ENCODE measurements around the gene SVOPL.
A peak's percentile ranks its signal among the peaks of the same experiment; 100 is the strongest.

Gene SVOPL

DNA sequence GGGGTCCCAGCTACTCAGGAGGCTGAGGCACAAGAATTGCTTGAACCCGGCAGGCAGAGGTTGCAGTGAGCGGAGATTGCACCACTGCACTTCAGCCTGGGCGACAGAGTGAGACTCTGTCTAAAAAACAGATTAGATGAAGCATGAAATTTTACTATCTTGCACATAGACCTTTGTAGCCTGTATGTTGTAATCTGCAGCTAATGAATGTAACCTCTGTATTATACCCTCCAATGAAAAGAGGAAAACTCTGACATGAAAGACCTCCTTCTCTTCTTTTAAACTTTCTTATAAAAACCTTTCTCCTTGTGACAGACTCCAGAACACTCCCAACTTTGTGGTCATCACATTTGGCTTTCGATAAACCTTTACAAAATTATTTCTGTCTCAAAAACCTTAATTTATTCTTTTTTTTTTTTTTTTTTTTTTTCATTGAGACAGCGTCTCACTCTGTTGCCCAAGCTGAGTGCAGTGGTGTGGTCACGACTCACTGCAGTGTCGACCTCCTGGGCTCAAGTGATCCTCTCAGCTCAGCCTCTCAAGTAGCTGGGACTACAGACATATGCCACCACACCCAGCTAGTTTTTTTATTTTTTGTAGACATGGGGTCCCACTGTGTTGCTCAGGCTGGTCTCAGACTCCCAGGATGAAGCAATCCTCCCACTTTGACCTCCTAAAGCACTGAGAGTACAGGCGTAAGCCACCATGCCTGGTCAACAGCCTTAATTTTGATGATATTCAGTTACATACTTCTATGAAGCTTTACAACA lies 97.4 kb downstream of the SVOPL start:
- no peak for DNase-seq

DNA sequence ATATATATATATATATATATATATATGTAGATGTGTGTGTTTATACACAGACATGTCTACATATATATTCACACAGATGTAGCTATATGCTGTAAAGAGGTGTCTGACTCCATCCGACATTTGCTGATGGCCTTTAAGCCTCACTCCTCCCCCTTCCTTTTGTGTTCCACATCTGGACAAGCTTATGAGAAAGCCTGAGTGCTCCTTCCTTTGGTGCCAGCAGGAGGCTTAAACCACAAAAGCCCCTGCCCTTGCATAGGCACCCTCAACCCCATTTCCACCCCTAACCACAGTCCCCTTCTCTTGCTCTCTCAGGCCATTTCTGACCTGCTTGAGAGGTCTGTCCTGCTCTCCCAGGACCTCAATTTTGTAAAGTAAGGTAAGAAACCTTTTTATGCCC lies 98.7 kb downstream of the SVOPL start:
- DNase-seq: no peak

DNA sequence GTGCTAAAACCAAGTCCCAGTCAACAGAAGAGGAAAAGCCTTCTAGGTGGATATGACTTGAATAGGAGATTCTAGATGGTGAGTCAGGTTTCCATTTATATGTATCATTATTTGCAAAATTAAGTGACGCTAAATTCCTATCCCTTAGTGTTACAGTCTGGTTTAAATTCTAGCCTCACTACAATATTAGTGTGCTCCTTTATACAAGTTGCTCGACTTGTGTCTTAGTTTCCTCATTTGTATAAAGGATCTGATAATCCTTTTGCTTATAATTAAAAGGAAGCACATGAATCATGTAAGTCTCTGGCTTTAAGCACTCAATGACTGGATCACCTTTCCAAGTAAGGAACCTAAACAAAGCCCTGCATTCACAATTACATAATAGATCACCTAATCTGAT lies 105.7 kb downstream of the SVOPL start:
- no peak for DNase-seq

DNA sequence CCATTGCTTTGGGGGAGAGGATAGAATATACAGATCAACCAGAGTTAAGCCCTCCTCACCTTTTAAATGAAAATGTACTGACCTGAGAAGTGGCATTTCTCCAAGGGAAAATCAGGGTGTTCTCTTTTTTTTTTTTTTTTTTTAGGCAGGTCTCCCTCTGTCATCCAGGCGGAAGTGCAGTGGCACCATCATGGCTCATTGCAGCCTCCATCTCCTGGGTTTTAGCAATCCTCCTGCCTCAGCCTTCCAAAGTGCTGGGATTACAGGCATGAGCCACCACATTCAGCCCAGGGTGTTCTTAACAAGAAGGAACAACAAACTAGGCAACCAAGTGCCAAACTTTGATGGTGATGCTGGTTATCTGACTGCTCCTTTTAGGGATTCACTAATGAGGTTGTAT lies 111.0 kb downstream of the SVOPL start:
- DNase-seq: no peak

DNA sequence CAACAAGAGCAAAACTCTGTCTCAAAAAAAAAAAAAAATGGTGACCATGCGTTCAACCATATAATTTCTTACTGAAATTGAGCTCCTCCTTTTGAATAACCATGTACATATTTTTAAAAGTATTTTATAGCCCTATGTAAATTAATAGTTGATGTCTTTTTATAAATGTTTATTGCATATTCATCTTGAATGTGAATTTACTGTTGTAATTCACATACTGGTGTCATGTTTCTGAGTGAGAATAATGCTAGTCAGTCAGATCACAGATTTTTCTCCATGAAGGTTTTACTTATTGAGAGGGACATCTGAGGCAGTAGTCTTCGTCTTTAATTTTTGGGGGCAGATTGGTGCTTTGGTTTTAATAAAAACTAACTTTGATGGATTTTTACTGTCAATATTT lies 112.2 kb downstream of the SVOPL start:
- DNase-seq: no peak

DNA sequence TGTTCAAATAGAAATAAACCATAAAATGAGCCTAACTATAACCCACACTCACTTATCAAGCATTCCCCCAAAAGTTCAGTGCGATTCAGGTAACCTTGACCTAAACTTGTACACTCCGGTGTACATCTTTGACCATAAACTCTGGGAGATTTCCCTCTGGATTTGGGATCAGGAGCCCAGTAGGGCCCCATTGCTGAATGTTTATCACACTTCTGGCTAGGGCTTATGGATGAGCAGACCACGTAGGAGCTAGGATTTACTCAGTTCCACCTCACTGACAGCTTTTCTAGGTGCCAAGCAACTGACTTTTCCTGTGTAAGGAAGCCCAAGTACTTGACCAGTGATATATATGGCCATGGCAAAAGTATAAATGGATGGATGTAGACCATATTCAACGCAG lies 113.7 kb downstream of the SVOPL start:
- no peak for DNase-seq

DNA sequence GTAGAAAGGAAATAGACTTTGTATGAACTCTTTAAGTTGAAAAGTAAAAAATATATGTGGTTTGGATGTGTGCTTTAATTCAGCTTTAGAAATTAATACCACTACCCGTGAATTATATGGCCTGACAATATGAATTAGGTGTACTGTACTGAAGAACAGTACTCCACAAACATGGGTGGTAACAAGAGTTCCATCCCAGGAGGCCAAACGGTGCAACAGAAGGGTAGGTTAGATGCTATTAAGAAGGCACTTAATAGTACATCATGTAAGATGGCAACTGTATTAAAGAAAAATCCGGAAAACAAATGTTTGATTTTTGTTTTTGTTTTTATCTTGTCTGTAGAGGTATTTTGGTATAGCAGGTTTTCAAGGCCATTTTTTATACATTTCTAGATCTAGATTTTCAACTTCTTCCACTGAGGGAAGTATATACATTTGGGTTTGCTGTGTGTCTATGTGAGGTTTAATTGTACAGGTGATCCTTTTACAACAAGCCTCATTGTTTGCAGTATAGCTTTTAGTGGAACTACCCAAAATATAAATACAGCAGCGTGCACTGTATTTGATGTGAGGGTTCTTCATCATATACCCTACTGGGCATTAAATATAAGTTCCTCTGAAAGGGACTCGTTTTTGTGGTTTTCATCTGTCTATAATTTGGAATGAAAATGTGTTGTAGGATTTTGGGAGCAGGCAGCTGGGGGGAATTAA lies 115.7 kb downstream of the SVOPL start:
- DNase-seq: no peak

DNA sequence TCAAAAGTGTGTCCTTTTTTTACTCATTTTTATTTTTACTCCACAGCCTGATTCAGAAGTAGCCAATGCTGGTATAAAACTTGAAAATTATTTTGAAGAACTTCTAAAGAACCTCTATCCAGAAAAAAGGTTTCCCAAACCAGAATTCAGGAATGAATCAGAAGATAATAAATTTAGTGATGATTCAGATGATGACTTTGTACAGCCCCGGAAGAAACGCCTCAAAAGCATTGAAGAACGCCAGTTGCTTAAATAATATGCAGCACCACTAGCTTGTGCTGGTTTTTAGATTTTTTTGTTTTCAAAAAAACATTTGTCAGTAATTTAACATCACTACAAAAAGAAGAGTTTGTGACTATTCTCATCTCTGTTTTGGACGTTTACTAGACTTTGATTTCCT lies 116.5 kb downstream of the SVOPL start:
- DNase-seq: no peak

DNA sequence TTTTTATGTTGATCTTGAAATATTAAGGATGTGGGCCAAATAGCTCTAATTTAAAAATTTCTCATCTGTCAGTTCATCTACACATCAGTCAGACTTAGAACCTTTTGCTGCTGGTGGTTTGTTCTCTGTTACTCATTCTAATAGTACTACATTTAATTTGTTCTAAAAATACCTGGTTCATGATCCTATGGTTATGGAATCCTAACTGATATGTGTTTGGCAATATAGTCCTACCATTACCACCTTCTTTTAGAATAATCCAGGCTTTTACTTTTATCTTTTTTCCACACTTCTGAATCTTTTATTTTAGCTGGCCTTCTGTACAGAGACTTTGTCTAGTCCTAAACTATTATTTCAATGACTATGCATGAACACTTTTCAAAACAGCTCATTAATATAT lies 116.9 kb downstream of the SVOPL start:
- no peak for DNase-seq

DNA sequence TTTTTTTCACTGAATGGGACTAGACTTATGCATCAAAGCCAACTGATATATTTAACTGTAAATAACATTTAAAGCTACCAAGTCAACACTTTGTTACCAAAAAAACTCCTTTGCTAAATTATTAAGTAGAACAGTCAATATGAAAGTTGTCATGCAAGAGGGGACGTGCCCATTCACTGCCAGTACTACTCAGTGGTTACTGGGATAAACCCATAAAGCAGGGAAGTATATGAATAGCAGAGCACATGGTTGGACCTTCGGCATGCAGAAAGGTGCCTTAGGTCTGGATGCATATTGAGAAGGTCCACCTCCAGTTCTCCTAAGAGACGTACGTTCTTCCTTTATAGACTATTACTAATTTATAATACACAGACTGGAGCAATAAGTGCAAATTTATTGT lies 120.1 kb downstream of the SVOPL start:
- DNase-seq: no peak

DNA sequence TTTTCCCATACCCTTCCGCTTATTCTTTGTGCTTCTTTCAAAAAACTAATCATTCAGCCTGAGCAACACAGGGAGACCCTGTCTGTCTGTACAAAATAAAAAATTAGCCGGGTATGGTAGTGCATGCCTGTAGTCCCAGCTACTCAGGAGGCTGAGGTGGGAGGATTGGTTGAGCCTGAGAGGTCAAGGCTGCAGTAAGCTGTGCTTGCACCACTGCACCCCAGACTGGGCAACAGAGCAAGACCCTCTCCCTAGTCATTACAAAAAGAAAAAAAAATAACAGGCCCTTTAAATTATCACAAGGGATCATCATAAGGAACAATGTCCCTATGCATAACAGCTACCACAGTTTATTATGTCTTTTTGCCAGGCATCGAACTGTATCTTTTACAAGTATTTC lies 121.5 kb downstream of the SVOPL start:
- DNase-seq: no peak

DNA sequence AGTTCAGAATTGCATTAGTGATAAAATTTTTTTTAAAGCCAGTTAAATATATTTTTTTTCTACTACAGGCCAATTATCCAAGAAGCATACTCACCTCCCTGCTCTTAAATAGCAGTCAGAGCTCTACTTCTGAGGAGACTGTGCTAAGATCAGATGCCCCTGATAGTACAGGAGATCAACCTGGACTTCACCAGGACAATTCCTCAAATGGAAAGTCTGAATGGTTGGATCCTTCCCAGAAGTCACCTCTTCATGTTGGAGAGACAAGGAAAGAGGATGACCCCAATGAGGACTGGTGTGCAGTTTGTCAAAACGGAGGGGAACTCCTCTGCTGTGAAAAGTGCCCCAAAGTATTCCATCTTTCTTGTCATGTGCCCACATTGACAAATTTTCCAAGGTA lies 122.0 kb downstream of the SVOPL start:
- DNase-seq: no peak

DNA sequence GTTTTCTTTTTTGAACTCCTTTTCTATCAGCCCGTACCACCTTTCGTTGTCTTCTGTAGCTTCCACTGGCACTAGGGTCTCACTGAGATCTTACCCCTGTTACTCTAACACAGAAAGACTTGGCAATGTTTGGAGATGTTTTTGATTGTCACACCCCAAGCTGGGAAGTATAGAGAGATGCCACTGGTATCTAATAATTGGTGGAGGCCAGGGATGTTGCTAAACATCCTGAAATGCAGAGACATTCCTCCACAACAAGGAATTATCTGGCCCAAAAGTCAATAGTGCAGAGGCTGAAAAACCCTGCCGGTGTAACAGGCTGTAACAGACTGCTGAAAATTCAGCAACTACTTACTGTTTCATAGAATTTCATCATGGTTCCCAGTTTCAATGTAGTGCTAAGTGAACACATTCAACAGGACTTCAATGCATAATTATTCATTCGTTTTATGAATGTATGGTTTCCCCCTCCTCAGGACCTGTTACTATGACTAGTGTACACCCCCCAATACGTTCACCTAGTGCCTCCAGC lies 125.2 kb downstream of the SVOPL start:
- DNase-seq: no peak

DNA sequence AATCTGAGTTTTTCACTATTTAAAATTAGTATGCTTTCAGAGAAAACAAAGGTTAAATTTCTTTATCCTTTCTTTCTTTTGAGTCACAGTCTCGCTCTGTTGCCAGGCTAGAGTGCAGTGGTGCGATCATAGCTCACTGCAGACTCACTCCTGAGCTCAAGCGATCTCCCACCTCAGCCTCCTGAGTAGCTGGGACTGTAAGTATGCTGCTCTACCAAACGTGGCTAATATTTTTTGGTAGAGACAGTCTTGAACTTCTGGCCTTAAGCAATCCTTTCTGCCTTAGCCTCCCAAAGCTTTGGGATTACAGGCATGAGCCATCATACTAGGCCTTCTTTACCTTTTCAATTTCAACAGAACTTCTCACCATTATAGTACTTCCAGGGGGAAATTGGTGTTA lies 127.4 kb downstream of the SVOPL start:
- DNase-seq: no peak

DNA sequence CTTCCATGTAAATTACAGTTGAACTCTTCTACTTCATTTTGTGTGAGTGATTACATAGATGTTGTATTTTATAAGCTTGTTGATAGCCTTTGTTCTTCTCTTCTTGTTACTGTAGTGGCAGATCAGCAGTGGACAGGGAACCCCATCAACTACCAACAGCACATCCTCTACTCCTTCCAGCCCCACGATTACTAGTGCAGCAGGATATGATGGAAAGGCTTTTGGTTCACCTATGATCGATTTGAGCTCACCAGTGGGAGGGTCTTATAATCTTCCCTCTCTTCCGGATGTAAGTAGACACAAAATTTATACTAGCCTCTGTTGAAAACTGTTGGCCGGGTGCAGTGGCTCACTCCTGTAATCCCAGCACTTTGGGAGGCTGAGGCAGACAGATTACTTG lies 130.4 kb downstream of the SVOPL start:
- DNase-seq: no peak

DNA sequence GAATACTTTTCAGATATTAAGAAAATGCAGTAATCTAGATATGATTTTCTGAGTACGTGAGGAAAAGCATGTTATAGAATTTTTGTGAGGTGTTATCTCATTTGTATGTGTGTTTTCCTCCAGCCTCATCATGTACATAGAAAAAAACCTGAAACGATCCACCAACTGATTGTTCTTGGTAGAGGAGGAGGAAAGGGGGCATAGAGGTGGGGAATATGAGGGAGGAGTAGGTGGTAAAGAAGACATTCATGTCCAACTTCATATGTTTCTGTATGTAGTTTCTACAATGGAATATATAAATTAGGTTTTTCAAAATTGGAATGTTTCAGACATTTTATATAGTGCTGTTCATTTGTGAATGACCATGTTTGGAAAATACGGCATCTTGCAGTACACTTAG lies 131.7 kb downstream of the SVOPL start:
- no peak for DNase-seq

DNA sequence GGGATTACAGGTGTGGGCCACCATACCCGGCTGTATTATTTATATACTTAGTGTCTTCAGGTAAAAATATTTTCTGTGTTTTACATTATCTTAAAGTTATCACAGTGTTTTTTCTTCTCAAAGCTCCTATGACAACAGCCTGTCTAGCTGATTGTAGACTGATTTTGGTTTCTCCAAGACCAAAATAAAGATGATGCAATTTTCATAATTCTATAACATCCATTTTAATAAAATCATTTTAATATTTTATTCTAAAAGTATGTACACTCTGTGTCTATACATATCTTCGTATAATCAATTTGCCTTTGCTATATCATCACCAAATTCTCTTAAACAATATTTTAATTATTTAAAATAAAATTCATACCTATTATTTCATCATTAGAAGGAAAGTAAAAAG lies 132.5 kb downstream of the SVOPL start:
- no peak for DNase-seq

DNA sequence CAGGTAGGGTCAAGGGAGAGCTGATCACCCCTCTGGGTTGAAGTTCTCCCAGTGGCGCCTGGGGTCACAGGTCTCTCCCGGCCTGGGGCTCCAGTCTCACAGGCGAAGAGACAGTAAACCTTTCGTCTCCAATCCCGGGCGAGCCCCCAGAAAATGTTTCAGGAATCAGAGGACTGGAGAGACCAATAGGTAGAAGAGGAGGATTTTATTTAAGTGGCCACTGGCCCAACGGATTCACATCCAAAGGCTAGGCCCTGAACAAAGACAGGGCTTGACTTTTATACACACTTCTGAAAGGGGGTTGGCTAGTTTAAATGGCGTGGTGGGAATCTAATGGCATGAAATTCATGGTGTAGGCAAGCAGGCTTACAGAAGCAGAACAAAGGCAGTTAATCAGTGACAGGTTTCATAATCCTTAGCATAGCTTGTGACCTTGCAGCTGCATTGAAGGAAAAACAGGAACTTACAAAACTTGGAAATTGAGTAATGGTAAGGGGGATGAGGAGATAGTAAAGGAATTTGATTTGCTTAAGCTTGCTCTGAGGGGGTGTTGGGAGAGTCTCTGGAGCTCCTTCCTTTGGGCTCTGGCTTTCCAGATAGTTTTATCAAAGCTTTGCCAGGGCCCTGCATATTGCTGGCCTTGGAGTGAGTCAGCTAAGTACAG lies 135.6 kb downstream of the SVOPL start:
- DNase-seq: peak; percentile 4

DNA sequence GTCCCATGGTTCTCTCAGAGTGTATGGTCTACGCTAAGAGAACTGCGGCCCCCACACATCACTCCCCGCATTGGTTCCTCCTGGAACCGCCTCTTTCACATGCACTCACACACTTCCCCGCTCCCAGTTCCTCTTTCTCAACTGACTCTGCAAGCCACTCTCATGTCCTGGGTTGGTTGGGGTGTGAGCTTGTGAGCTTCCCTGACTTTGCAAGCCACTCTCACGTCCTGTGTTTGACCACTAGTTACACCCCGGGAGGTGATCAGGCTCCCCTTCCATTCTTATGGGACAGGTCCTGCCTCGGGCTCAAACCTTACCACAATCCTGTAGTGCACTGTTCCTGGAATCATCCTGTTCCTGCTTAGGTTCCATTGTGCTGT lies 136.1 kb downstream of the SVOPL start:
- no peak for DNase-seq

DNA sequence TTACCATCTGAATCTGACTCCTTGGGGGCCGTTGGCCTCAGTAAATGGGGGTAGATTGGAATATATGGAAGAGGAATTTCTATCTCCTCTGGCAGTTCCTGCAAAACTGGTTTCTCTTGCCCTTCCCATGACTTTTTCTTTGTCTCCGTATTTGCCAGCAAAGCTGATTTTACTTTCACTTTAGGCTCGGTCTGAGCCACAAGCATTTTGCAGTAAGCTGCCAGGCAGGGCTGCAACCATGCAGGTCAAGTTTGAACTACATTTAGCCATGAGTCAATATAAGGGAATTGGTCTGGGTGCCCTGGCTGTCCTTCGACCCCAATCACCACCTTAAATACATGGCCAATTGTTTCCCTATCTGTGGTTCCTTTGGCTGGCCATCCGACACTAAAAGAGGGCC lies 136.8 kb downstream of the SVOPL start:
- DNase-seq: no peak

DNA sequence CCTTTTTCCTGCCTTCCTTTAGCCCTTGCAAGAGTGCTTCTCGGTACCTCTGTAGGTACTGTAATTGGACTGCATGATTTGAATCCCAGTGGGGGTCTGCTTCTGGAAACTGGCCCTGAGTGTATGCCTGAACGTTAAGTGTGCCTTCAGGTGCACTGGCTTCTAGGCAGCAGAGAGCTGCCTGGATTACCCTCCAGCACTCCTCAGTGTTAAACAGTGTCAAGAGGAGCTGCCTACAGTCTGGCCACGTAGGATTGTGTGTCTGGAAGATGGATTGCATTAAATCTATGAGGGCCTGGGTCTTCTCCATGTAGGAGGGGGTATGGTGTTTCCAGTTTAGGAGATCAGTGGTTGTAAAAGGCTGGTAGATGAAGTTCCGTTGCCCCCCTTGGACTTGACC lies 137.4 kb downstream of the SVOPL start:
- DNase-seq: no peak

DNA sequence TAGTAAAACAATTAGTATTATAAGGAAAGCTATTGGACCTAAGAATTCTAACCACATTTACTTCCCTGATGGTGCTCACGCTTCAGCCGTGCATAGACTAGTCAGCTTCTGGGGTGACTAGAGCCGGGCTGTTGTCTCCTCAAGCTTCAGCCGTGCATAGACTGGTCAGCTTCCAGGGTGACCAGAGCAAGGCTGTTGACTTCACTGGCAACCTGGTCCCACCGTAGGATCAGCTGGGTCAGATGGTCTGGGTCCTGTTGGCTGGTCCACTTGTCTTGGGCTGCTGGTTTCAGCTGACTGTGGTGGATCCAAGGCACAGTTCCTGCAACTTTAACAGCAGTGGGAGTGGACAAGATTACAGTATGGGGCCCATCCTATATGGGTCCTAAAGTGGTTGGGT lies 141.7 kb downstream of the SVOPL start:
- DNase-seq: no peak

DNA sequence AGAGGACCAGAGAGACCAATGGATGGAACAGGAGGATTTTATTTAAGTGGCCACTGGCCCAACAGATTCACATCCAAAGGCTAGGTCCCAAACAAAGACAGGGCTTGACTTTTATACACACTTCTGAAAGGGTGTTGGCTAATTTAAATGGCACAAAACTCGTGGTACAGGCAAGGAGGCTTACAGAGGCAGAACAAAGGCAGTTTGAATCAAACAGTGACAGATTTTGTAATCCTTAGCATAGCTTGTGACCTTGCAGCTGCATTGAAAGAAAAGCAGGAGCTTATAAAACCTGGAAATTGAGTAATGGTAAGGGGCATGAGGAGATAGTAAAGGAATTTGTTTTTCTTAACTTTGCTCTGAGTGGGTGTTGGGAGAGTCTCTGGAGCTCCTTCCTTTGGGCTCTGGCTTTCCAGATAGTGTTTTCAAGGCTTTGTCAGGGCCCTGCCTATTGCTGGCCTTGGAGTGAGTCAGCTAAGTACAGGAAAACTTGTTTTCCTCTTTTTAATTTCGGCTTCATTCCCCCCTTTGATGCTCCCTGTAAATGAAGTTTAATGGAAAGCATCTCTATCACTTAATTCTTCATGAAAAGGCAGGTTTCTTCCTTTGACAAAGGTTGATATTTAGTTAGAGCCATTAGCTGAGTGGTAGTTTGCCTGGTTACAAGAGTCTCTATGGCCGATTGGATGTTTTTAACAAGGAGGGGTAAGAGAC lies 144.2 kb downstream of the SVOPL start:
- no peak for DNase-seq
